ENCODE data around the gene CD58.

CD58 gene

GRCh38 chr1:116508085-116508983 lies 62.5 kb downstream of the CD58 start:
- no peak for DNase-seq

GRCh38 chr1:116507631-116508030 lies 63.2 kb downstream of the CD58 start:
- no peak for DNase-seq

- DNase-seq, result no peak
Measured at GRCh38 chr1:116506132-116507004, 64.5 kb downstream of the CD58 start.

GRCh38 chr1:116504308-116505156 lies 66.3 kb downstream of the CD58 start:
- peak; percentile 79 for DNase-seq

- DNase-seq, result peak; percentile 24
Measured at GRCh38 chr1:116503546-116504307, 67.1 kb downstream of the CD58 start.

- DNase-seq, result no peak
Measured at GRCh38 chr1:116502671-116503314, 68.0 kb downstream of the CD58 start.

- no peak for DNase-seq
Measured at GRCh38 chr1:116501870-116502244, 69.0 kb downstream of the CD58 start.

GRCh38 chr1:116501125-116501869 lies 69.5 kb downstream of the CD58 start:
- no peak for DNase-seq

- peak; percentile 35 for DNase-seq
Measured at GRCh38 chr1:116498789-116499628, 71.8 kb downstream of the CD58 start.

GRCh38 chr1:116497656-116498055 lies 73.2 kb downstream of the CD58 start:
- DNase-seq, result no peak

- DNase-seq, result no peak
Measured at GRCh38 chr1:116496898-116497297, 73.9 kb downstream of the CD58 start.

- no peak for DNase-seq
Measured at GRCh38 chr1:116496380-116496779, 74.4 kb downstream of the CD58 start.

- no peak for DNase-seq
Measured at GRCh38 chr1:116495535-116495934, 75.3 kb downstream of the CD58 start.

- DNase-seq, result no peak
Measured at GRCh38 chr1:116494745-116495144, 76.1 kb downstream of the CD58 start.

- DNase-seq, result no peak
Measured at GRCh38 chr1:116494353-116494692, 76.5 kb downstream of the CD58 start.

GRCh38 chr1:116493484-116494352 lies 77.1 kb downstream of the CD58 start:
- no peak for DNase-seq

- DNase-seq, result no peak
Measured at GRCh38 chr1:116493036-116493435, 77.8 kb downstream of the CD58 start.

GRCh38 chr1:116492358-116492811 lies 78.4 kb downstream of the CD58 start:
- no peak for DNase-seq
